Cortex of kidney (tissue), 1 donor: ENCODE results near the gene COPG2.
"Not testable (repeated sequence)": the region's sequence is repeated elsewhere in the genome, so short reads cannot be mapped to it uniquely, and the experiment has no call there.

Source experiments
- DNase-seq: peaks from one replicate; lab custom pipeline; 2025; lab: John Stamatoyannopoulos, UW

COPG2 gene, protein sequence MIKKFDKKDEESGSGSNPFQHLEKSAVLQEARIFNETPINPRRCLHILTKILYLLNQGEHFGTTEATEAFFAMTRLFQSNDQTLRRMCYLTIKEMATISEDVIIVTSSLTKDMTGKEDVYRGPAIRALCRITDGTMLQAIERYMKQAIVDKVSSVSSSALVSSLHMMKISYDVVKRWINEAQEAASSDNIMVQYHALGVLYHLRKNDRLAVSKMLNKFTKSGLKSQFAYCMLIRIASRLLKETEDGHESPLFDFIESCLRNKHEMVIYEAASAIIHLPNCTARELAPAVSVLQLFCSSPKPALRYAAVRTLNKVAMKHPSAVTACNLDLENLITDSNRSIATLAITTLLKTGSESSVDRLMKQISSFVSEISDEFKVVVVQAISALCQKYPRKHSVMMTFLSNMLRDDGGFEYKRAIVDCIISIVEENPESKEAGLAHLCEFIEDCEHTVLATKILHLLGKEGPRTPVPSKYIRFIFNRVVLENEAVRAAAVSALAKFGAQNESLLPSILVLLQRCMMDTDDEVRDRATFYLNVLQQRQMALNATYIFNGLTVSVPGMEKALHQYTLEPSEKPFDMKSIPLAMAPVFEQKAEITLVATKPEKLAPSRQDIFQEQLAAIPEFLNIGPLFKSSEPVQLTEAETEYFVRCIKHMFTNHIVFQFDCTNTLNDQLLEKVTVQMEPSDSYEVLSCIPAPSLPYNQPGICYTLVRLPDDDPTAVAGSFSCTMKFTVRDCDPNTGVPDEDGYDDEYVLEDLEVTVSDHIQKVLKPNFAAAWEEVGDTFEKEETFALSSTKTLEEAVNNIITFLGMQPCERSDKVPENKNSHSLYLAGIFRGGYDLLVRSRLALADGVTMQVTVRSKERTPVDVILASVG

GRCh38 chr7:130668258-130669084 lies at the start of gene COPG2:
COPG2 (minus strand) TSS chr7:130668748; CDS start chr7:130668668, 80 bp downstream.
- DNase-seq, result peak; percentile 20

GRCh38 chr7:130712416-130712815 lies 43.9 kb upstream of the COPG2 start:
- DNase-seq, result no peak

- no peak for DNase-seq
Measured at GRCh38 chr7:130708766-130709165, 40.2 kb upstream of the COPG2 start.

- DNase-seq, result no peak
Measured at GRCh38 chr7:130708001-130708400, 39.5 kb upstream of the COPG2 start.

DNA sequence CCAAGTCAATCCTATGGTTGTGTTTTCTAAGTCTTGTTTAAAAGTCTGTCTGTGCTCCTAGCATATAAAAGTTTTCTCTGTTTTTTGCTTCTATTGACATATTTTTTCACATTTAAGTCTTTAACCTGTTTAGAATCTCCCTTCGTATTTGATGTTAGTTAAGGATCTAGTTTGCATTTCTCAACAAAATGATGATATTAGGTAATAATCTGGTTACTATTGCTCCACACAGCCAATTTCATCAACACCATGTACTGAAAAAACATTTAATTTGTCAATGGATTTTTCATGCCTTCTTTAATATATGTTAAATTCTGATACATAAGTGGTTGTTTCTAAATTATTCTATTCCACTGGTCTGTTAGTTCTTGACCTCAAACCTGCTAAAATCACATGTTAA lies 35.3 kb upstream of the COPG2 start:
- no peak for DNase-seq

DNA sequence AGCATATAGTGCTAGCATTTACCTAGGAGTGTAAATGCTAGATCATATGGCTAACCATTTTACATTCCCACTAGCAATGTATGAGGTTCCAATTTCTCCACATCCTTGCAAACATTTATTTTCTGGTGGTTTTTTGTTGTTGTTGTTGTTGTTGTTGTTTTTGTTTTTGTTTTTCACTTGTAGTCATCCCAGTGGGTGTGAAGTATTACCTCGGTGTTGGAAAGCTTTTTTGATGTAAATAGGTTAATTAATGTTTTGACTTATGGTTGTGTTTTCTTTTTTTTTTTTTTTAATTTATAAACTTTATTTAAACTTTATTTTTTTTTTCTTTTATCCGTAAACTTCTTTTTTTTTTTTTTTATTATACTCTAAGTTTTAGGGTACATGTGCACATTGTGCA lies 33.1 kb upstream of the COPG2 start:
- DNase-seq, result no peak

DNA sequence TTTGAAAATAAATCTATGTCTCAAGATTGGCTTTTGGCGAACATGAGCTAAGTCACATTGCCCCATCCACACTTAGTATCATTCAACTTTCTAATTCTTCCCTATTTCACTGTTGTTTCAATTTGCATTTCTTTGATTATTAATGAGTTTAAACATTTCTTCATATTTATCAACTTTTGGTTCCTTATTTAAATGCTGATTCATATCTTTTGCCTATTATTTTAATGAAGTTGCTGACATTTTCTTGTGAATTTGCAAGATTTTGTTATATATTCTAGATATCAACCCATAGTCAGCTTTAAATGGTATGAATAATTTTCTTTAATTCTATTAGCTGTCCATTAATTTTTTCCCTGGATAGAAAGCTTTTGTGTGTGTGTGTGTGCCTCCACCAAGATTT lies 32.2 kb upstream of the COPG2 start:
- no peak for DNase-seq

GRCh38 chr7:130699686-130700085 lies 31.1 kb upstream of the COPG2 start:
- DNase-seq, result no peak

GRCh38 chr7:130697820-130698219 lies 29.3 kb upstream of the COPG2 start:
- DNase-seq, result no peak

DNA sequence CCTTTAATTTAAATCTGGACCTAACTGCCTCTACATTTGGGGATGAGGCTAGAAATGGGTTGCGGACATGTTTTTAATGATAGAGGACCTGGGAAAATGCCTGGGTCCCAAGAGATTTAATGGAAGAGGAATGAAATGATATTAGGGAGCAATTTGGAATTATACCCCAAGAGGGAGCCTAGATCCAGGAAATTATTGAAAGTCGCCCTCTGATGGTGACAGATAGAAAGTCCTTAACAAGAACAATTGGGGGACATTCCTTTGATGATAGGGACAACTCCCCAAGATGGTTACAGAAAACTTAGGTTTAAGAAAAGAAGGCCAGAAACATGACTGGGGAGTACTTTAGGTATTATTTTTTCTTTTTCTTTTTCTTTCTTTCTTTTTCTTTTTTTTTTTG lies 27.3 kb upstream of the COPG2 start:
- DNase-seq, result no peak

GRCh38 chr7:130692396-130692795 lies 23.8 kb upstream of the COPG2 start:
- not testable (repeated sequence) for DNase-seq

DNA sequence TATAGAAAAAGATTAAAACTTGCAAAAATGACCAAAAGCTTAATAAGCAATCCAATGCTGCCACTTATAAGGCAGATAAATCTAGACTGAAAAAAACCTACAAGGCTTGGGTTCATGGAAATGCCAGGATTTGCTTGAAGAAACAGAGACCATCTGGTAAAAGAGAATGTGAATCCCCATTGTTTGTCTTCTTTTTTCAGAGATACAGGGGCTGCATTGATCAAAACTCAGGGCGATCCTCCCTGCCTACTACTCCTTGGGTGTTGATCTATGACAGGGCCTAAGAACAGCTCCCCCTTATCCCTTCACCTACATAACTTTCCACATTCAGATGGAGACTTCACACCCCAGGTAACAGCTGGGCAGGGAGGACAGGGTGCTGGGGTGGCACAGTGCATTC lies 21.1 kb upstream of the COPG2 start:
- no peak for DNase-seq

DNA sequence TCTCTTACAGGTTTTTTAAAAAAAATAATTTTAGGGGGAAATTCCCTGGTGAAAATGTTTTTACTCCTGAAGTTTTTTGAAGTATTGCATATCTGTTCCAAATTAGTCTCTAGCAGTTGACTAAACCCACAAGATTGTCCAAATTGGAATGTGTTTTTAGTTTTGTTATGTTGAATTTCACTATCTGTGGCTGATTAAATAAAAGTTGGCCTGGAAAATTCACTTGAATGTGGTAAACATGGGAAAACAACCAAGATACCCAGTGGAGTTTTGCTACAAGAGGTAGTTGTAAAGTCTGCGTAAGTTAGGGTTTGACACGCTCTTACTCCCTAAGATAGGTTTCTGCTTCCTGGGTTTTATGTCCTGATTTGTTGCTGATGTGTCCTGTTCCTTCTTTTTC lies 14.5 kb upstream of the COPG2 start:
- no peak for DNase-seq

DNA sequence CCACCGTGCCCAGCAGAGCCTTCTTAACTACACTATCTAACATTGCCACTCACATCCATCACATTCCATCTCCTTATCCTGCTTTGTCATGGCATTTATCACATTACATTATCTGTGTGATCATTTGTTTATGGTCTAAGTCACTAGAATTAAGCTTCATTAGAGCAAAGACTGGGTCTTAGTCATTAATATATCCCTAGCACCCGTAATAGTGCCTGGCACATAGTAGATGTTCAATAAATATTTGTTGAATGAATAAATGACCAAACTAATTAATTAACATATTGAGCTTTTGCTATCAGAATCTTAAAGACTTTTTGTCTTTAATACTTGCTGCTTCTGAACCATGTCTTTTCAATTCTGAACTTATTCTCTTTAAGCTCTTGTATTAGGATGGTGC lies 5.9 kb upstream of the COPG2 start:
- no peak for DNase-seq

- no peak for DNase-seq
Measured at GRCh38 chr7:130673066-130673465, 4.5 kb upstream of the COPG2 start.

- DNase-seq, result no peak
Measured at GRCh38 chr7:130672146-130672545, 3.6 kb upstream of the COPG2 start.

DNA sequence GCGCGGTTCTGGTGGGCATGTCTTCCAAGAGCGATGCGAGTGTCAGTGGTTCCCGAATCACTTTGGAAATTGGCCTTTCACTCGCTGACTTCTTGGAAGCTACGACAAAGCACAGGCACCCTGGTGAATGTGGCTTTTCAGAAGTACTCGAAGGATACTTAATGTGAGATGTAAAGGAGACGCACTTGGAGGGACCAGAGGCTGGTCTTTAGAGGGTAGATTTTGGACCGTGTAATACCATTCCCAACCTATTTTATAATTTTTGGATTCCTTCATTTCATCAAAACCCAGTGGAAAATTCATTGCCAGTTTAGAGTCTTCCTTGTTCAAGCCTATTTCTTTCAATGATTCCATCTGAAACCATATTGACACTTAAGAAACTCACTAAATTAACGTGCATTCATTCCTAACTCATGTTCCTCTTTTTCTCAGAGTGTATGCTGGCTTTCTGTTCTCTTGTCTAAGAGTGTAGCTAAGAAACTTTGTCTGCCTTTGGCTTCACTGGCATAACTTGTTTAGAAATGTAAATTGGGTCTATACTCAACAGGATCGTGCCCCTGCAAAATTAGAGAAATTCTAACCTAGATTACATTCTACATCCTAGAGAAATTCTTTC lies 645 bp upstream of the COPG2 start:
- DNase-seq, result no peak

DNA sequence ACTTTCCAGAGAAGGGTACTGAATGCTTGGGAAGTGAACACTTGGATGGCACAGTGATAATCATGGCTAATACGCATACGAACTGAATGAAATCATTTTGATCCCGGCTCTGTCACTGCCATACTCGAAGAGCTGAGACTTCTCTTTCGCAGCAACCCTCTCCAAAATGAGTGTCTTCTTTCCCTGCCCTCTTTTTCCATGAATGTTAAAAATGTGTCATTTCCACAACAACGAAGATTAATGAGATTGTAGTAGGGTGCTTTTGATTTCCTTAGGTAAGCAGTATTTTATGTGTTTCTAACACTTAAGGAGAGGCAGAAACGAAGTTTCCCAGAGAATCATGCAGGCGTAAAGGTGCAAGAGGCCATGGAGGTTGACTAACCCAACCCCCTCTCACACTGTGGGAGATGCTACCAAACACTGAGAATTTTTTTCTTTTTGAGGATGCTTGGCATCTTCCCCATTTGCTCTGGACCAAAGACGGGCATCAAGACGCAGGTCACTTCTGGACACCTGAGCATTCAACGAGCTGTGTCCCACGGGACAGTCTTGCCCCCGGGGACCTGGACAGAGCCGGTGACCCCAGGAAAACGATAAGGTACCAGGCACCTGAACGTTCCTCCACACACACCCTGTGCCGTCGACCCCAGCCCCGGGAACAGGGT lies 823 bp downstream of the COPG2 start:
- DNase-seq, result no peak

DNA sequence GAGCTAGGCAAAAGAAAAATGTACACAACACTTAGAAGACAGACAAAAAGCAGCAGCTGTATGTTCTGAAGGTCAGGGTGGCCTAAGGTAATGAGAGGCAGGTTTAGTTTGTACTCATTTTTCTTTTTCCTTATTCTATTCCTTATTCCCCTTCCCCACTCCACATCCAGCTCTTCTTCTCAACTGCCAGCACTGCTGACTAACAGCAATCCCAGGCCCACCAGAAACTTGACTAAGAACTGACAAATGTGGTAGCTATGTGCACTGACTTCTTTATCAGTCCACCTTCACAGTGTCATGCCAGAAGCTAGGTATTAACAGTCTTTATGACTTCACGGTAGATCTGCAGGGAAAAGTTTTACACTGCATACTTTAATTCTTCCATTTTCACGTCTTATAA lies 6.1 kb downstream of the COPG2 start:
- no peak for DNase-seq

- no peak for DNase-seq
Measured at GRCh38 chr7:130655286-130655685, 13.3 kb downstream of the COPG2 start.

GRCh38 chr7:130654850-130655249 lies 13.7 kb downstream of the COPG2 start:
- DNase-seq, result no peak
